ENCODE measurements around the gene FBXW7.

FBXW7 gene

DNA sequence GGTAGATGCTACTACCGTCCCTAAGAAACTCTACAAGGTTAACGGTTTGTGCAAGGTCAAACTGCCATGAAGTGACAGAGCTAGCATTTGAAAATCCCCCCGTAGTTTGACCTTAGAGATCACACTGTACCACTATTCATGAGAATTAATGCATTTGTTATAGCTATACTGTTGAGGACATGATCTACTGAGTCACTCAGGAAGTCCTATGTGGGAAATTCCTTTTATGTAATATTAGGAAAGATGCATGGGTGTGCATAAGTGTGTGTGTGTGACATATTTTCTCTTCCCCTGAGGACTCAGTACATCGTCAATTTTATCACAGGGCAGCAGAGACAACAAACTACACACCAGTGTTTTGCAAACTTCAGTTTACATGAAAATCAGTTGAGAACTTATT is 141.1 kb downstream of the FBXW7 start:
- TF ChIP-seq, protein P1, sequence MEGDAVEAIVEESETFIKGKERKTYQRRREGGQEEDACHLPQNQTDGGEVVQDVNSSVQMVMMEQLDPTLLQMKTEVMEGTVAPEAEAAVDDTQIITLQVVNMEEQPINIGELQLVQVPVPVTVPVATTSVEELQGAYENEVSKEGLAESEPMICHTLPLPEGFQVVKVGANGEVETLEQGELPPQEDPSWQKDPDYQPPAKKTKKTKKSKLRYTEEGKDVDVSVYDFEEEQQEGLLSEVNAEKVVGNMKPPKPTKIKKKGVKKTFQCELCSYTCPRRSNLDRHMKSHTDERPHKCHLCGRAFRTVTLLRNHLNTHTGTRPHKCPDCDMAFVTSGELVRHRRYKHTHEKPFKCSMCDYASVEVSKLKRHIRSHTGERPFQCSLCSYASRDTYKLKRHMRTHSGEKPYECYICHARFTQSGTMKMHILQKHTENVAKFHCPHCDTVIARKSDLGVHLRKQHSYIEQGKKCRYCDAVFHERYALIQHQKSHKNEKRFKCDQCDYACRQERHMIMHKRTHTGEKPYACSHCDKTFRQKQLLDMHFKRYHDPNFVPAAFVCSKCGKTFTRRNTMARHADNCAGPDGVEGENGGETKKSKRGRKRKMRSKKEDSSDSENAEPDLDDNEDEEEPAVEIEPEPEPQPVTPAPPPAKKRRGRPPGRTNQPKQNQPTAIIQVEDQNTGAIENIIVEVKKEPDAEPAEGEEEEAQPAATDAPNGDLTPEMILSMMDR (IDR thresholded peaks at IDR 0.05; ENCODE audit: low read depth, low read length) = no peak
- no peak overlapping the region for H3K4me3 ChIP-seq (replicated peaks in 1 of 2; ENCODE audit: low read depth in 2 of 2, low read length in 2 of 2)
- DNase-seq (ENCODE audit: low read depth in 2 of 2) = peak in 1 of 2 donors; percentile 20

DNA sequence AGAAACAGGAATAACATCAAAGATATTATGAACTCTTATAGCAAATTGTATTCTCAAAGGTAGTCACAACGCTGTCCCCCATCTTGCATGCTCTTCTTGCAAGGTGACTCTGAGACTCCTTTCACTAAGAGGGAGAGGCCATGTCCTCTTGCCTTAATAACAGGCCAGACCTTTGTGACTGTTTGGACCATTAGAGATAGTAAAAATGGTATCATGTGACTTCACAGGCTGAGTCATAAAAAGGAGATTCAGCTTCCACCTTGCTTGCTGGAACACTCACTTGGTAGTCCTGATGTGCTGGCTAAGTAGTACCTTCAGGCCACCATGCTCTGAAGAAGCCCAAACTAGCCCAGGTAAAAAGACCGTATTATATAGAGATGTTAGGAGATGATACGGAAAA is 143.8 kb downstream of the FBXW7 start:
- TF ChIP-seq, protein P1 (IDR thresholded peaks at IDR 0.05; ENCODE audit: low read depth, low read length) = no peak
- no peak overlapping the region for H3K4me3 ChIP-seq (replicated peaks in 1 of 2; ENCODE audit: low read depth in 2 of 2, low read length in 2 of 2)
- no peak for DNase-seq (ENCODE audit: low read depth in 2 of 2)

DNA sequence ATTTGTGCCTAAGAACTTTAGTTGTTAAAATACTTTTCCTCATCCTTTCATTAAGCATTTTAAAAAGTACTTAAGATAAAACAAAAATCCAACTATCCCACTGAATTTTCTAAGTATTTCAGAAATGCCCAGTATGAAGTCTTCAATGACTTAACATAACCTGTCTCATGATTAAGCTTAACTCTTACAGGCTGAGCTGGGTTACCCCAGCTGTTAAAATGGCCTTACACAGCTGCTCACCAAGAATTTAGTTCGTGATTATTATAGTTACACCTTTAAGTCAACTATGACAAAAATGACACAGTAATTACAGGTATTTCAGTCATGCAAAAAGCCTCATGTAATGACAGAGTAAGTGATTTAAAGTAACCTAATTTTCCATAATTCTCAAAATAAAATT is 145.7 kb downstream of the FBXW7 start:
- H3K4me3 ChIP-seq (replicated peaks in 1 of 2; ENCODE audit: low read depth in 2 of 2, low read length in 2 of 2) = no peak overlapping the region
- TF ChIP-seq, protein P1 (IDR thresholded peaks at IDR 0.05; ENCODE audit: low read depth, low read length) = no peak
- DNase-seq (ENCODE audit: low read depth in 2 of 2) = no peak

DNA sequence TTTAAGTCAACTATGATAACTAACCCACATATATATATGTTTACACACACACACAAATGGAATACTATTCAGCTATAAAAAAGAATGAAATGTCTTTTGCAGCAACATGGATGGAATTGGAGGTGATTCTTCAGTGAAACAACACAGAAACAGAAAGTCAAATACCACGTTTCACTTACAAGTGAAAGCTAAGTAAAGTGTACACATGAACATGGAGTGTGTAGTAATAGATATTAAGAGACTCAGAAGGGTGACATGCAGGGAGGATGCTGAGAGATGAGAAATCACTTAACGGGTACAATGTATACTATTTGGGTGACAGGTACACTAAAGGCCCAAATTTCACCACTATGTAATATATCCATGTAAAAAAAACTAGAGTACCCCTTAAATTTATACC is 146.5 kb downstream of the FBXW7 start:
- no peak overlapping the region for H3K4me3 ChIP-seq (replicated peaks in 1 of 2; ENCODE audit: low read depth in 2 of 2, low read length in 2 of 2)
- no peak for DNase-seq (ENCODE audit: low read depth in 2 of 2)
- TF ChIP-seq, protein P1 (IDR thresholded peaks at IDR 0.05; ENCODE audit: low read depth, low read length) = no peak

DNA sequence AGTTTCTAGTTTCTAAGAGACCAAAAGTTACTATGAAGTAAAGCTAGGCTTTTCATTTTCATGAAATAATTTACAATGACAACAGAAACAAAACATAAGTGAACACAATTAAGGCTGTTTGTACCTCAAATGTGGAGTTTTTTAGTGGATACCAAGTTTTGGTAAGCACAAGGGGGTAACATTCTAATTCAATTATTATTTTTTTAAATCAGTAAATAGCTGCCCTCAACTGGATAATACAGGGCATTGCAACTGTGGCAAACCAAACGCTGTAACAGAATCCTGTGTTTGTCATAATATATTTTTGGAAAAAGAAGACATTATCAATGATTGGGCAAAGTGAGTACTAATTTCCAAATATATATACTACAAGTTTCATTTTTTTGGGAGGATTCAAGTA is 150.3 kb downstream of the FBXW7 start:
- DNase-seq (ENCODE audit: low read depth in 2 of 2) = peak; percentile 37 to 43
- TF ChIP-seq, protein P1 (IDR thresholded peaks at IDR 0.05; ENCODE audit: low read depth, low read length) = peak; percentile 64

DNA sequence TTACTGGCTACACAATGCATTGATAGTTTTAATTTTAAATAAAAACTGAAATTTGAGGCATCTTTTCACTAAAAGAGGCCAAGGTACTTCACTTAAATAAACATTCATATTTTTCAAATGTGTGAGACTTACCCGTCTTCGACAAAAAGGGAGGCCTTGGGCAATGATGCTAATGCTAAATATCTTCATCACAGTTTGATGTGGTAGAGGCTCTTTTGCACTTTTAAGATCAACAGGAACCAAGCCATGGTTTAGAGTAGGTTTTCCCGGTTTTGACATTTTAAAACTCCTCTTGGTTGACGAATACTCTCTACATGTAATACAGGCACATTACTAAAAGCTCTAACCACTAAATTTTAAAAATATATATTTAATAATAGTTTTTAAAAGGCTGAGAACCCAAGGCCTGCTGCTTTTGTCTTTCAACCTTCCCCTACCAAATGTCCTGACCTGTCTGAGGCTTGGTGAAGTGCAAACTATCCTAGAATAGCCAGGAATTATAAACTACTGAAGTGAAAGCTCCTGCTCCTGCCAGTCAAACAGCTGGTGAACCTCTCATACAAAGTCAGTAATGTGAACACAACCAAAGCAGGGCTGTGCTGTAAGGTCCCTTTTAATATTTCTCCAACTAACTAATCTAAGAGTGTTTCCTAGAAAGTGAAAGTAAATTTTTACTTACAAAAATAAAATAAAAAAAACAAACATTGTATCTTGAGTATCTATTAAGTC is 153.7 kb downstream of the FBXW7 start:
- TF ChIP-seq, protein P1 (IDR thresholded peaks at IDR 0.05; ENCODE audit: low read depth, low read length) = no peak
- DNase-seq (ENCODE audit: low read depth in 2 of 2) = peak; percentile 29 to 39

More for the DNA sequence above, 150.3 kb downstream of the FBXW7 start:
- no peak overlapping the region for H3K4me3 ChIP-seq (replicated peaks in 1 of 2; ENCODE audit: low read depth in 2 of 2, low read length in 2 of 2)

DNA sequence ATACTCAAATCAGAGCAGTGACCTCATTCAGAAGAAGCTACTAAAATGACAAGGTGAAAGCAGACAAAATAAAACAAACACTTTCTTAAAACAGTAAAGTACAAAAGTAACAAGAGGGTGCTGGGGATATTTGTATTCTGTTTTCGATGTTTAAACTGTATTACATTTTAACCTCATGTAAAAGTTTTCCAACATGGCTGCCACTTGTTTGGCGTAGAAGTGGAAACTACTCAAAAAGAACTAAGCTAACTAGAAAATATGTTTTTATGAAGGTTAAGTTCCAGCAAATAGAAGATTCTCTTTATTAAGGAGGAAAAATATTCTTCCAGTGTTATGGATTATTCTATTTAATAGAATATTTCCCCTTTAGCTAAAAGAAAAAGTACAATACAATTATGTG is 155.0 kb downstream of the FBXW7 start:
- TF ChIP-seq, protein P1 (IDR thresholded peaks at IDR 0.05; ENCODE audit: low read depth, low read length) = no peak
- no peak overlapping the region for H3K4me3 ChIP-seq (replicated peaks in 1 of 2; ENCODE audit: low read depth in 2 of 2, low read length in 2 of 2)
- DNase-seq (ENCODE audit: low read depth in 2 of 2) = no peak

More for the DNA sequence above, 153.7 kb downstream of the FBXW7 start:
- peak overlapping the region in 1 of 2 donors; percentile 13 for H3K4me3 ChIP-seq (replicated peaks in 1 of 2; ENCODE audit: low read depth in 2 of 2, low read length in 2 of 2)

All from cardiac fibroblast (primary cell).